Activated naive CD8-positive, alpha-beta T cell treated with anti-CD3 and anti-CD28 coated beads, Interleukin-2, amount 50 U/mL, for 24 hours (primary cell): ENCODE data around the gene NTSR2.

Source experiments
- ATAC-seq: fragments of 150-1000 bp; cut with Tn5 transposase; one replicate; pipeline ENCODE4 v1.10.0; 2021
- DNase-seq: peaks from one replicate; pipeline ENCODE4 v3.0.0; 2021
- H3K27ac Mint-ChIP-seq: one replicate; pipeline ENCODE4 v1.8.0; 2021; ENCODE audit warnings: mild to moderate bottlenecking, mixed read lengths
- H3K27me3 Mint-ChIP-seq: one replicate; pipeline ENCODE4 v1.8.0; 2021; ENCODE audit warnings: mixed read lengths
- H3K36me3 Mint-ChIP-seq: one replicate; pipeline ENCODE4 v1.8.0; 2021; ENCODE audit warnings: low read depth, mixed read lengths
- H3K4me1 Mint-ChIP-seq: one replicate; pipeline ENCODE4 v1.8.0; 2021; ENCODE audit warnings: mixed read lengths
- H3K4me3 Mint-ChIP-seq: one replicate; pipeline ENCODE4 v1.8.0; 2021; ENCODE audit warnings: mild to moderate bottlenecking, moderate library complexity, mixed read lengths
- H3K9me3 Mint-ChIP-seq: one replicate; pipeline ENCODE4 v1.8.0; 2021; ENCODE audit warnings: mixed read lengths

The NTSR2 gene

DNA sequence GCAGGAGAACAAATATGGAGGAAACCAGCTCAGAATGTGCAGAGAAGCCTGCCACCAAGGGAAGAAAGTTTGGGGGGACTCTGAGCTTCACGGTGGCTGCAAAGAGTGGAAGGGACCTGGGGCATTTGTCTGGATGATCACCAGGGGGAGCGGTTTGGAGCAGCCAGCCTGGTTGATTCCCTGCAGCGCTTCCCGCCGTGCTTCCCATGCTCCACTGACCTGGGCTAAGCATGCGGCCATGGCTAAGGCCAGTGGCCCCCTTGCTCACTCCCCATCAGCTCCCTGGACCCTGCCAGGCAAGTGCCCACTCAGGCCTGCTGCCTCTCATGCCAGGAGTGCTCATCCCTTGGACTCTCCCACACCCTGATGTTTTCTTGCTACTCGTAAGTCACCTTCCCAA lies 27.0 kb downstream of the NTSR2 start:
- Mint-ChIP-seq H3K4me1 (no peaks in the 10 kb centered on the region), H3K4me3 (no peak overlapping the region), H3K27ac (no peak overlapping the region), H3K36me3 (no peaks in the 10 kb centered on the region), H3K27me3 (peaks cover 6% of the 10 kb centered on the region), H3K9me3 (no peaks in the 10 kb centered on the region)
- ATAC-seq (no peak), DNase-seq (no peak)

DNA sequence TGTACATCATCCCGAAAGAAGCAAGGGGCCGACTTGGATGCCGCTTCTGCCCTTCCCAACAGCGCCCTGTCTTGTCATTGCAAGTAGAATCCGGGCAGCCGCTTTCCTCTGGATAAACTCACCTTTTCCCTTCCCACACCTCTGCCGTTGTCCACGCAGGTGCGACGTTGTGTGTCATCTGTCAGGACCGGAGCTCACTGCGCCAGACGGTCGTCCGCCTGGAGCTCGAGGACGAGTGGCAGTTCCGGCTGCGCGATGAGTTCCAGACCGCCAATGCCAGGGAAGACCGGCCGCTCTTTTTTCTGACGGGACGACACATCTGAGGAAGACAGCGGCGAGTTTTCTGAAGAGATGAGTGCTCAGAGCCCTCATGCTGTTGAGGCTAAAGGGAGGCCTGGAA lies 29.9 kb downstream of the NTSR2 start:
- DNase-seq (no peak), ATAC-seq (no peak)
- Mint-ChIP-seq H3K4me3 (no peak overlapping the region), H3K27ac (no peak overlapping the region), H3K36me3 (no peaks in the 10 kb centered on the region), H3K4me1 (no peaks in the 10 kb centered on the region), H3K9me3 (no peaks in the 10 kb centered on the region), H3K27me3 (peaks cover 6% of the 10 kb centered on the region)

GRCh38 chr2:11639503-11639902 lies 30.5 kb downstream of the NTSR2 start:
- no peak overlapping the region for H3K27ac Mint-ChIP-seq
- H3K4me1 Mint-ChIP-seq = no peaks in the 10 kb centered on the region
- H3K9me3 Mint-ChIP-seq = no peaks in the 10 kb centered on the region
- no peak overlapping the region for H3K4me3 Mint-ChIP-seq
- ATAC-seq (no peak), DNase-seq (no peak)
- H3K36me3 Mint-ChIP-seq = no peaks in the 10 kb centered on the region
- H3K27me3 Mint-ChIP-seq = peaks cover 6% of the 10 kb centered on the region

- DNase-seq (no peak), ATAC-seq (no peak)
- Mint-ChIP-seq H3K36me3 (no peaks in the 10 kb centered on the region), H3K4me1 (no peaks in the 10 kb centered on the region), H3K9me3 (no peaks in the 10 kb centered on the region), H3K27ac (no peak overlapping the region), H3K4me3 (no peak overlapping the region), H3K27me3 (peaks cover 6% of the 10 kb centered on the region)
Measured at GRCh38 chr2:11637546-11637945, 32.4 kb downstream of the NTSR2 start.

GRCh38 chr2:11636593-11637295 lies 33.3 kb downstream of the NTSR2 start:
- DNase-seq = no peak
- Mint-ChIP-seq H3K4me1 (no peaks in the 10 kb centered on the region), H3K27ac (no peak overlapping the region), H3K4me3 (no peak overlapping the region), H3K36me3 (no peaks in the 10 kb centered on the region), H3K9me3 (no peaks in the 10 kb centered on the region), H3K27me3 (peaks cover 6% of the 10 kb centered on the region)
- ATAC-seq = no peak

DNA sequence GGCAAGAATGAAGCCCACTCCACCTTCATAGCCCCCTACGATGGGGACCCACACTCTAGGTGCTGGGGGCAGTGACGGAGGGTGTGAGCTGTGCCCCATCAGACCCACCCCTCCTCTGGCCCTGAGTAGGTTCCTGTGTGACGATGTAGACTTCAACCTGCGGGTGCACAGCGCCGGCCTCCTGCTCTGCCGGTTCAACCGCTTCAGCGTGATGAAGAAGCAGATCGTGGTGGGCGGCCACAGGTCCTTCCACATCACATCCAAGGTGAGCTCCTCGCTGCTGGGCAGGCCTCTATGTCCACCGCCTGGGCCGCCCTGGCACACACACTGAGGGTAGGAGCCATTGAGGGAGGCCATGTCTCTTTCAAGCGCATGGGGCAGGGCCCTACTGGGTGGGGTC lies 34.9 kb downstream of the NTSR2 start:
- ATAC-seq (no peak), DNase-seq (no peak)
- Mint-ChIP-seq H3K4me3 (no peak overlapping the region), H3K27me3 (peaks cover 5% of the 10 kb centered on the region), H3K9me3 (no peaks in the 10 kb centered on the region), H3K27ac (no peak overlapping the region), H3K4me1 (no peaks in the 10 kb centered on the region), H3K36me3 (no peaks in the 10 kb centered on the region)

DNA sequence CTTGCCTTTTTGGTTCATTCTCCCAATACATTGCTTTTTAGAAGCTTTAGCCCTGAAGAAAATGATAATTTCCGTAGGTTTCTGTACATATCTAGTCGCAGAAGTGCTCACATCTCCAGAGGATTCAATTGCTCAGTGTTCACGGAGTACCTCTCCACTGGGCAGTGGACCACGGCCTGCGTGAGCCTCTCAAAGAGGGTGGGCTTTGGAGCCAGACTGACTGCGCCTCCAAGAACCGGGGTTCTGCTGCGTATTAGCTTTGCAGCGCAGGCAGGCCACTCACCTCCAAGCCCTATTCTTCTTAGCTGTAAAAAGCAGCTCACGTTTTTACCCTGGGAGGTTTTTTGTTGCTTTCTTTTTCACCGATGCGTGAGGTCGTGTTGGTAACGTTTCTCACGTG lies 35.4 kb downstream of the NTSR2 start:
- H3K27ac Mint-ChIP-seq = no peak overlapping the region
- no peaks in the 10 kb centered on the region for H3K9me3 Mint-ChIP-seq
- DNase-seq (no peak), ATAC-seq (no peak)
- no peaks in the 10 kb centered on the region for H3K4me1 Mint-ChIP-seq
- no peak overlapping the region for H3K4me3 Mint-ChIP-seq
- H3K27me3 Mint-ChIP-seq = peaks cover under 1% of the 10 kb centered on the region
- H3K36me3 Mint-ChIP-seq = no peaks in the 10 kb centered on the region

- no peaks in the 10 kb centered on the region for H3K27me3 Mint-ChIP-seq
- H3K36me3 Mint-ChIP-seq = no peaks in the 10 kb centered on the region
- ATAC-seq (no peak), DNase-seq (no peak)
- no peaks in the 10 kb centered on the region for H3K4me1 Mint-ChIP-seq
- no peaks in the 10 kb centered on the region for H3K9me3 Mint-ChIP-seq
- no peak overlapping the region for H3K4me3 Mint-ChIP-seq
- no peak overlapping the region for H3K27ac Mint-ChIP-seq
Measured at GRCh38 chr2:11633923-11634478, 36.0 kb downstream of the NTSR2 start.

GRCh38 chr2:11631462-11631861 lies 38.5 kb downstream of the NTSR2 start:
- H3K4me1 Mint-ChIP-seq = no peaks in the 10 kb centered on the region
- ATAC-seq = no peak
- peaks cover 1% of the 10 kb centered on the region for H3K27me3 Mint-ChIP-seq

GRCh38 chr2:11630855-11631254 lies 39.1 kb downstream of the NTSR2 start:
- ATAC-seq (no peak), DNase-seq (no peak)
- Mint-ChIP-seq H3K9me3 (peaks cover 3% of the 10 kb centered on the region), H3K27me3 (peaks cover 1% of the 10 kb centered on the region), H3K4me3 (no peak overlapping the region), H3K4me1 (no peaks in the 10 kb centered on the region), H3K36me3 (no peaks in the 10 kb centered on the region), H3K27ac (no peak overlapping the region)

More at GRCh38 chr2:11631462-11631861, 38.5 kb downstream of the NTSR2 start:
- peaks cover 3% of the 10 kb centered on the region for H3K9me3 Mint-ChIP-seq
- no peaks in the 10 kb centered on the region for H3K36me3 Mint-ChIP-seq
- H3K4me3 Mint-ChIP-seq = no peak overlapping the region
- H3K27ac Mint-ChIP-seq = no peak overlapping the region
- DNase-seq = no peak

DNA sequence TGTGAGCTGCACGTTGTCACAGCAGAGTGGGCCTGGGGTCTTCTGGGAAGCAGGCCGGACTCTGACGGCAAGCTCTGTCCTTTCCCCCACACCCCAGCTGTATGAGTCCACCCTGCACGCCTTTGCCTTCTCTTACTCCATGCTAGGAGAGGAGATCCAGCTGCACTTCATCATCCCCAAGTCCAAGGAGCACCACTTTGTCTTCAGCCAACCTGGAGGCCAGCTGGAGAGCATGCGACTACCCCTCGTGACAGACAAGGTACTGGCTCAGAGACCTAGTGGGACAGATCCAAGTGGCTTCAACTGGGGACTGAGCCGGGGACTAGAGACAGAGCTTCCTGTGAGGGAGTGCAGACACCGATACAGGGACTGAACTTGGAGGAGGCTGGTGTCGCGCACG lies 40.1 kb downstream of the NTSR2 start:
- Mint-ChIP-seq H3K4me3 (no peak overlapping the region), H3K4me1 (no peaks in the 10 kb centered on the region), H3K36me3 (no peaks in the 10 kb centered on the region), H3K27me3 (peaks cover 1% of the 10 kb centered on the region), H3K9me3 (peaks cover 3% of the 10 kb centered on the region), H3K27ac (no peak overlapping the region)
- ATAC-seq (no peak), DNase-seq (no peak)

DNA sequence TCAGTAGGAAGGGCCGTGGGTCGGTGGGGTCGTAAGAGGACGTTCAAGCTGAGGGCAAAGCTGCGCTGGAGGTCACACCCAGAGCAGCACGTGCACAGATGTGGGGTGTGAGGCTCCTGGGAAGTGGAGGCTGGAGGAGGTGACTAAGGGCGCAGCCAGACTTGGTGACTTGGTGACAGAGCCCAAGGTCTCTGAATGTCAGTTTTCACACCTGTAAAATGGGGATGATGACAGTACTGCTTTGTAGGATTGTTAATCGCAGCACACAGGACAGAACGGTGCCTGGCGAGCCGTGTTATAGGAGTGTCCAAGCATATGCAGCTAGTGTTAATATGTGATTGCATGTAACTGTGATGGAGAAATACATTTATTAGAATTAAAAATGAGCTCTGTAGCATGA lies 40.8 kb downstream of the NTSR2 start:
- no peak overlapping the region for H3K27ac Mint-ChIP-seq
- DNase-seq = no peak

DNA sequence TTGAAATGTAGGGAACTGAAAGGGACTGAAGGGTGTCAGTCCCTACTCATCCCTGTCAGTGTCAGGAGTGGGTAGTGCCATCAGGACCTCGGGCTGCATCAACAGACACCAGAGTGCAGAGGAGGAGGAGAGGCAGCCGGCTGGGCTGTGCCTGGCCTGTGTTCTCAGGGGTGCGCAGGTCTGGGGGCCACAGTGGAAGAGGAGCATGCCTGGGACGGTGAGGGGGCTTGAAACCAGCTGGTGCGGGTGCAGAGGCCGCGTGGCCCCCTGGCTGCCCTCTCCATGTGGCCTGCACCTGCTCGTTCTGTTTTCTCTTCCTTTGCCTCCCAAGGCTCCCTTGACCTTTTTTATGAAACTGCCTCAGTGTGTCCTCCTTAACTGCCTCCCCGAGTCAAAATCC lies 41.3 kb downstream of the NTSR2 start:
- H3K4me1 Mint-ChIP-seq = no peaks in the 10 kb centered on the region

More for the DNA sequence above, 40.8 kb downstream of the NTSR2 start:
- H3K4me1 Mint-ChIP-seq = no peaks in the 10 kb centered on the region
- H3K36me3 Mint-ChIP-seq = no peaks in the 10 kb centered on the region
- peaks cover 3% of the 10 kb centered on the region for H3K9me3 Mint-ChIP-seq
- H3K27me3 Mint-ChIP-seq = peaks cover 1% of the 10 kb centered on the region
- ATAC-seq = no peak
- H3K4me3 Mint-ChIP-seq = no peak overlapping the region

DNA sequence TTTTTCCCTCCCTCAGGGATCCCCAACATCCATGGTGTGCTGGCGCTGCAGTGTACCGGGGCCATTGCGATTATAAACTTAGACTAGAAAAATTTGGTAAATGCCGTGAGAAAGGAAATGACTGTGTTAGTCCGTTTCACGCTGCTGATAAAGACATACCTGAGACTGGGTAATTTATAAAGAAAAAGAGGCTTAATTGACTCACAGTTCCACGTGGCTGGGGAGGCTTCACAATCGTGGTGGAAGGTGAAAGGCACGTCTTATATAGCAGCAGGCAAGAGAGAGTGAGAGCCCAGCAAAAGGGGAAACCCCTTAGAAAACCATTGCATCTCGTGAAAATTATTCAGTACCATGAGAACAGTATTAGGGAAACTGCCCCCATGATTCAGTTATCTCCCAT lies 44.3 kb downstream of the NTSR2 start:
- peaks cover 3% of the 10 kb centered on the region for H3K9me3 Mint-ChIP-seq
- no peaks in the 10 kb centered on the region for H3K4me1 Mint-ChIP-seq
- no peaks in the 10 kb centered on the region for H3K36me3 Mint-ChIP-seq
- H3K27me3 Mint-ChIP-seq = peaks cover 1% of the 10 kb centered on the region
- no peak overlapping the region for H3K27ac Mint-ChIP-seq
- ATAC-seq = peak; percentile 44
- H3K4me3 Mint-ChIP-seq = no peak overlapping the region
- DNase-seq = no peak

More for the DNA sequence above, 41.3 kb downstream of the NTSR2 start:
- Mint-ChIP-seq H3K9me3 (peaks cover 3% of the 10 kb centered on the region), H3K4me3 (no peak overlapping the region), H3K36me3 (no peaks in the 10 kb centered on the region), H3K27me3 (peaks cover 1% of the 10 kb centered on the region), H3K27ac (no peak overlapping the region)
- ATAC-seq = no peak
- DNase-seq = no peak

- H3K9me3 Mint-ChIP-seq = peaks cover 3% of the 10 kb centered on the region
- no peaks in the 10 kb centered on the region for H3K36me3 Mint-ChIP-seq
- H3K4me3 Mint-ChIP-seq = no peak overlapping the region
- no peaks in the 10 kb centered on the region for H3K4me1 Mint-ChIP-seq
- peaks cover 1% of the 10 kb centered on the region for H3K27me3 Mint-ChIP-seq
- ATAC-seq (no peak), DNase-seq (no peak)
- no peak overlapping the region for H3K27ac Mint-ChIP-seq
Measured at GRCh38 chr2:11624893-11625292, 45.1 kb downstream of the NTSR2 start.
